Thyroid gland (tissue), 4 donors: ENCODE results near the gene SP100.

Experiments
- POLR2A ChIP-seq, 2 donors: fragments of 450-650 bp; IDR thresholded peaks; one replicate each; pipeline ENCODE4 v1.6.1; 2017; ENCODE audit warnings: antibody characterized with exemption in 2 of 2, mild to moderate bottlenecking in 2 of 2, moderate library complexity in 1 of 2
- TF ChIP-seq, protein P1 (sequence below), 6 experiments: fragments of 200-600 bp in 3 of 6; fragments of 450-650 bp in 3 of 6; sonication (generic) in 3 of 6; IDR thresholded peaks; one replicate each; pipeline ENCODE4 v1.5.1; 2016 to 2019; ENCODE audit warnings: antibody characterized with exemption in 6 of 6, mild to moderate bottlenecking in 2 of 6, inconsistent platforms in 1 of 6, moderate library complexity in 1 of 6

DNA sequence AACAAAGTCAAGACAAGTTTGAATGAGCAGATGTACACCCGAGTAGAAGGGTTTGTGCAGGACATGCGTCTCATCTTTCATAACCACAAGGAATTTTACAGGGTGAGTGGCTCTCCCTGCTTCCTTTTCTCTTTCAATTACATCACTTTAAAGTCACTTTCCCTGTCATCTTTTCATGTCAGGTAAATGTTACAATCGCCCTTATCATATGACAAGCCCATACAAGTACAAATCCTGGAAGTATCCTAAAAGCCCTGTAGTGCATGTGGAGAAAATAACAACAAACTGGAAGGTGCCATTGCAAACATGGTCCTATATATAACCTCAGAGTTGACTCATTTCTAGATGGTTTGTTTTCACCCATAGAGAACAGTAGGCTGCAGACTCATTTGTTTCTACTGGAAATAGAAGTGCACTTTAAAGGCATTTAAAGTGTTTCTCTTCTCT, 126.0 kb downstream of the SP100 start:
- TF ChIP-seq, protein P1, sequence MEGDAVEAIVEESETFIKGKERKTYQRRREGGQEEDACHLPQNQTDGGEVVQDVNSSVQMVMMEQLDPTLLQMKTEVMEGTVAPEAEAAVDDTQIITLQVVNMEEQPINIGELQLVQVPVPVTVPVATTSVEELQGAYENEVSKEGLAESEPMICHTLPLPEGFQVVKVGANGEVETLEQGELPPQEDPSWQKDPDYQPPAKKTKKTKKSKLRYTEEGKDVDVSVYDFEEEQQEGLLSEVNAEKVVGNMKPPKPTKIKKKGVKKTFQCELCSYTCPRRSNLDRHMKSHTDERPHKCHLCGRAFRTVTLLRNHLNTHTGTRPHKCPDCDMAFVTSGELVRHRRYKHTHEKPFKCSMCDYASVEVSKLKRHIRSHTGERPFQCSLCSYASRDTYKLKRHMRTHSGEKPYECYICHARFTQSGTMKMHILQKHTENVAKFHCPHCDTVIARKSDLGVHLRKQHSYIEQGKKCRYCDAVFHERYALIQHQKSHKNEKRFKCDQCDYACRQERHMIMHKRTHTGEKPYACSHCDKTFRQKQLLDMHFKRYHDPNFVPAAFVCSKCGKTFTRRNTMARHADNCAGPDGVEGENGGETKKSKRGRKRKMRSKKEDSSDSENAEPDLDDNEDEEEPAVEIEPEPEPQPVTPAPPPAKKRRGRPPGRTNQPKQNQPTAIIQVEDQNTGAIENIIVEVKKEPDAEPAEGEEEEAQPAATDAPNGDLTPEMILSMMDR (IDR thresholded peaks at IDR 0.05): no peak
- no peak for TF ChIP-seq POLR2A (IDR thresholded peaks at IDR 0.05)
